Measurements from ENCODE around the gene TSNAX.

TSNAX gene

DNA sequence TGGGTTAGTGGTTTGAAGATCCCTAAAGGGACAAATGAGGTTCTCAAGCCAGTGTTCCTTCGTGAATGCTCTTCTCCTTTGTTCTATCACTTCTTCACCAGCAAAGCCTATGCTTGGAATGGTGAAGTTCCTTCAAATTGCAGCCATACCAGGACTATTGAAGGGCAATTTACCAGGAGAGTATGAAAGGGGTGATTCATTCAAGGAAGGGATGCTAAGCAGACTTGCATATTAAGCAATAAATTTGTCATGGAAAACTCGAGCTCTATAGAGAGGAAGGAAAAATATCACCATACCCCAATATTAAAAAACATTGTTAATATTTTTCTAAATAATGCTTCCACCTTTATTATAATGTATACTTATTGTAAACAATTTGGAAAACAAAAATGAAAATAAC lies 9.3 kb upstream of the TSNAX start:
- Histone ChIP-seq H3K79me2 (ENCODE audit: control insufficient read depth, insufficient read depth, low read length, unreplicated experiment) (no peaks in the 10 kb centered on the region), H3K27me3 (ENCODE audit: insufficient read depth, low read length) (no peaks in the 10 kb centered on the region), H2AFZ (ENCODE audit: low read length, unreplicated experiment) (no peak overlapping the region), H3K4me1 (ENCODE audit: control insufficient read depth, insufficient read depth, low read length, unreplicated experiment) (no peaks in the 10 kb centered on the region), H3K36me3 (ENCODE audit: insufficient read depth, low read length) (peaks cover 5% of the 10 kb centered on the region; the same call in 1 of the 2 replicates), H3K4me3 (ENCODE audit: low read depth, low read length) (no peak overlapping the region), H3K27ac (ENCODE audit: low read depth, low read length) (no peak overlapping the region)

DNA sequence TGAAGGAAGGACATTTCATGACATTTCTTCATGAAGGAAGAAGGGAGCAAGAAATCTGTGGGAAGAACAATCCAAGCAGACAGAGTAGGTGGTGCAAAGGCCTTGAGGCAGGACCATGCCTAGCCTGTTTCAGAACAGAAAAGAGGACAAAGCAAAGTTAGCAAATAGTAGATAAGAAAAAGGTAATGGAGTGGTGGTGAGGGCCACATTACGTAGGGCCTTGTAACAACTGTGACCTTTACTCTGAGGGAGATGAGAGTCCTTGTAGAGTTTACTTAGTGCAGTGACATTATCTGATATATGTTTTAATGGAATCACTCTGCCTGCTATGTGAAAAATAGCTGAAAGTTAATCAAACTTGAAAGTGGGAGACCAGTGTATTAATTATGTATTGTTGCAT lies 6.4 kb upstream of the TSNAX start:
- Histone ChIP-seq H3K4me3 (ENCODE audit: low read depth, low read length) (no peak overlapping the region), H2AFZ (ENCODE audit: low read length, unreplicated experiment) (no peak overlapping the region), H3K27me3 (ENCODE audit: insufficient read depth, low read length) (no peaks in the 10 kb centered on the region), H3K4me1 (ENCODE audit: control insufficient read depth, insufficient read depth, low read length, unreplicated experiment) (no peaks in the 10 kb centered on the region), H3K79me2 (ENCODE audit: control insufficient read depth, insufficient read depth, low read length, unreplicated experiment) (no peaks in the 10 kb centered on the region), H3K36me3 (ENCODE audit: insufficient read depth, low read length) (peaks cover 5% of the 10 kb centered on the region; the same call in 1 of the 2 replicates), H3K27ac (ENCODE audit: low read depth, low read length) (no peak overlapping the region)

DNA sequence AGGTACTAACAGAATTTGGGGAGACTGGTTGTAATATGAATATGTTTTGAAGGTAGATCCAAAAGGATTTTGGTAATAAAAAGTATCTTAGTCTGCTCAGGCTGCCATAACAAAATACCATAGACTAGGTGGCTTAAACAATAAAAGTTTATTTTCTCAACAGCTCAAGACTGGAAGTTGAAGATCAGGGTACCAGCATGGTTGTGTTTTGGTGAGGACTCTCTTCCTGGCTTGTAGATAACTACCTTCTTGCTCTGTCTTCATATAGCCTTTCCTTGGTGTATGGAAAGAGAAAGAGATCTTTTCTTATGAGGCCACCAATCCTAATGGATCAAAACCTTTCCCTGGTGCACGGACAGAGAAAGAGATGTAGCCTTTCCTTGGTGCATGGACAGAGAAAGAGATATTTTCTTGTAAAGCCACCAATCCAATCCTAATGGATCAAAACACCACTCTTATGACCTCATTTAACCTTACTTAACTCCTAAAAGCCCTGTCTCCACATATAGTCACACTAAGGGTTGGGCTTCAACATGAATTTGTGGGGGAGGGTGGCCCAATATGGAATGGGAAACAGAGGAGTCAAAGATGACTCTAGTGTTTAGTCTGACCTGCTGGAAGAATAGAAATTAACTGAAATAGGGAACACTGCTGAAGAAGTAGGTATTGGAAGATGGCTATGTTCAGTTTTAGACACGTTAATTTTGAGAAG lies 5.4 kb upstream of the TSNAX start:
- H3K4me3 ChIP-seq (ENCODE audit: low read depth, low read length): no peak overlapping the region

DNA sequence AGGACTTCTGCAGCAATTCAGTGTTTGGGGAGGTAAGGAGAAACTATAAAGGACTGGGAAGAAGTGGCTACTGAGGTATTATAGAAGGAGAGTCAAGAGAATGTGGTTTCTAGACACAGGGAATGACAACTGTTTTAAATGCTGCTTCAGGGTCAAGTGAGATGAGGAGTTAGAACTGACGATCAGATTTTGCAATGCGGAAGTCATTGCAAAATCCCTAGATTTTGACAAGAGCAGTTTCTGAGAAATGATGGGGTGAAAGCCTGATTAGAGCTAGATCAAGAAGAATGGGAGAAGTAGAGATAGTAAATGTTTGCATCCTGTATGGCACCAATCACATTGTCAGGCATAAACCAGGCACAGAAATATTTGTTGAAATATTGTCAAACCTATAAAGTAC lies 4.7 kb upstream of the TSNAX start:
- Histone ChIP-seq H3K27ac (ENCODE audit: low read depth, low read length) (no peak overlapping the region), H2AFZ (ENCODE audit: low read length, unreplicated experiment) (no peak overlapping the region), H3K36me3 (ENCODE audit: insufficient read depth, low read length) (peaks cover 5% of the 10 kb centered on the region; the same call in 1 of the 2 replicates), H3K4me3 (ENCODE audit: low read depth, low read length) (no peak overlapping the region), H3K4me1 (ENCODE audit: control insufficient read depth, insufficient read depth, low read length, unreplicated experiment) (peaks cover 8% of the 10 kb centered on the region), H3K79me2 (ENCODE audit: control insufficient read depth, insufficient read depth, low read length, unreplicated experiment) (peaks cover 3% of the 10 kb centered on the region), H3K27me3 (ENCODE audit: insufficient read depth, low read length) (no peaks in the 10 kb centered on the region)

More for the DNA sequence above, 5.4 kb upstream of the TSNAX start:
- peaks cover 8% of the 10 kb centered on the region for H3K4me1 ChIP-seq (ENCODE audit: control insufficient read depth, insufficient read depth, low read length, unreplicated experiment)
- H2AFZ ChIP-seq (ENCODE audit: low read length, unreplicated experiment): no peak overlapping the region
- no peaks in the 10 kb centered on the region for H3K27me3 ChIP-seq (ENCODE audit: insufficient read depth, low read length)
- H3K27ac ChIP-seq (ENCODE audit: low read depth, low read length): no peak overlapping the region
- peaks cover 5% of the 10 kb centered on the region; the same call in 1 of the 2 replicates for H3K36me3 ChIP-seq (ENCODE audit: insufficient read depth, low read length)
- no peaks in the 10 kb centered on the region for H3K79me2 ChIP-seq (ENCODE audit: control insufficient read depth, insufficient read depth, low read length, unreplicated experiment)

DNA sequence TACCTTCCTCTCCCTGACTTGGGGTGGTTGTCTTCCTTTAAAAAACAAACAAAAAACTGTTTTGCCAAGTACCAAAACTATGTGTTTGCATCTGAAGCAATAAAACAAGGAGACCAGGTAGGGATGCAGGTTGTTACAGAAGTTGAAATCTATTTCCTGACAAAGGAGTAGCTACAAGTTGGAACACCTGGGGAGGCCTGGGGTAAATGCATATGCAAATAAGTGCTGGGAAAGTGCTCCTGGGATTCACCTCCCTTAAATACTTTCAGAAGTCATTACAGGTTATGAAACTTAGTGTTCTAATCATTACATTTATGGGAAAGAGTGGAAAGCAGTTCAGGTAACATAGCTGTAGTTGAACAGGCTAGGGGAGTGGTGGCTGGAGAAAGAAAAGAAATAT lies 1.9 kb upstream of the TSNAX start:
- H3K79me2 ChIP-seq (ENCODE audit: control insufficient read depth, insufficient read depth, low read length, unreplicated experiment): peaks cover 29% of the 10 kb centered on the region
- H3K4me1 ChIP-seq (ENCODE audit: control insufficient read depth, insufficient read depth, low read length, unreplicated experiment): peaks cover 18% of the 10 kb centered on the region
- no peak overlapping the region; the same call in 1 of the 2 replicates for H3K4me3 ChIP-seq (ENCODE audit: low read depth, low read length)
- no peak overlapping the region for H2AFZ ChIP-seq (ENCODE audit: low read length, unreplicated experiment)
- H3K36me3 ChIP-seq (ENCODE audit: insufficient read depth, low read length): peaks cover 5% of the 10 kb centered on the region; the same call in 1 of the 2 replicates
- no peak overlapping the region for H3K27ac ChIP-seq (ENCODE audit: low read depth, low read length)
- H3K27me3 ChIP-seq (ENCODE audit: insufficient read depth, low read length): no peaks in the 10 kb centered on the region

DNA sequence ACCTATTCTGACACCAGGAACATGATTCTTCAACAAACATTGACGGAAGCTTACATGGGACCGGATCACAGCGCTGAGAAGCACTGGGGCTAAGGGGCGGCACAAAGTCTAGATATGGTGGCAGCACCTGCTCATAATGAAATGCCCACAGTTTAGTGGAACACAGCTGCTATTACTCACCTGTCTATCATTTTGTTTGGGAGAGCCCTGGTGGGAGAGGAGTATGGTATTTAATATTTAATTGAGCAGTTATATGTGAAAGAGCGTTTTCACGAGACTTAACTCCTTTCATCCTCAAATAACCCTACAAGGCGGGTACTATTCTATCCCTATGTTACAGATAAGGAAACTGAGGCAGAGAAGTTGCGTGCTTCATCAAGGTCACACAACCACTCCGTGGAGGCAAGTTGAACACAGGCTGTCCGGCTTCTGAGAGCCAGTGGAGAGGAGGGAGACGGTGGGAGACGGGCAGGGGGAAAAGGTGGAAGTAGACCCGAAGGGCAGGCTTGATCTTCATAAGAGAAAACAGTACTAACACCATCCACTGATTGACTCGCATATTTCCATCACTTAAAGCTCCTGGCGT lies 790 bp upstream of the TSNAX start:
- peaks cover 3% of the 10 kb centered on the region; the same call in 1 of the 2 replicates for H3K36me3 ChIP-seq (ENCODE audit: insufficient read depth, low read length)
- H3K79me2 ChIP-seq (ENCODE audit: control insufficient read depth, insufficient read depth, low read length, unreplicated experiment): peaks cover 33% of the 10 kb centered on the region
- peaks cover 18% of the 10 kb centered on the region for H3K4me1 ChIP-seq (ENCODE audit: control insufficient read depth, insufficient read depth, low read length, unreplicated experiment)
- peak overlapping the region; percentile 91; the same call in 1 of the 2 replicates for H3K27ac ChIP-seq (ENCODE audit: low read depth, low read length)
- H3K27me3 ChIP-seq (ENCODE audit: insufficient read depth, low read length): no peaks in the 10 kb centered on the region
- peak overlapping the region; percentile 95 for H3K4me3 ChIP-seq (ENCODE audit: low read depth, low read length)
- peak overlapping the region; percentile 90 for H2AFZ ChIP-seq (ENCODE audit: low read length, unreplicated experiment)

DNA sequence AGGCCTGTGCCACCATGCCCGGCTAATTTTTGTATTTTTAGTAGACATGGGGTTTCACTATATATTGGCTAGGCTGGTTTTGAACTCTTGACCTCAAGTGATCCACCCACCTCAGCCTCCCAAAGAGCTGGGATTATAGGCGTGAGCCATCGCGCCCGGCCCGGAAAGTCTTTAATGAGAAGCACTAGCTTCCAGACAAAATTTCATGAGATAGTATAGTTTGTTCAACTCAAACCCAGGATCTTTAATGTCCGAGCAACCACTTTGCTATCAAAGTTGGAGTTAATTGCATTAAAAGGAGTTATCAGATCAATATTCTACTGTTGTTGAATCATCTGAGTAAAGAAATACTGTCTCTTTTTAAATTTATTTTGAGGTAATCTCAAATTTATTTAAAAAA lies 4.8 kb downstream of the TSNAX start:
- Histone ChIP-seq H3K4me3 (ENCODE audit: low read depth, low read length) (no peak overlapping the region), H2AFZ (ENCODE audit: low read length, unreplicated experiment) (no peak overlapping the region), H3K4me1 (ENCODE audit: control insufficient read depth, insufficient read depth, low read length, unreplicated experiment) (peaks cover 10% of the 10 kb centered on the region), H3K79me2 (ENCODE audit: control insufficient read depth, insufficient read depth, low read length, unreplicated experiment) (peaks cover 56% of the 10 kb centered on the region), H3K36me3 (ENCODE audit: insufficient read depth, low read length) (peaks cover 29% of the 10 kb centered on the region), H3K27me3 (ENCODE audit: insufficient read depth, low read length) (no peaks in the 10 kb centered on the region), H3K27ac (ENCODE audit: low read depth, low read length) (no peak overlapping the region)

DNA sequence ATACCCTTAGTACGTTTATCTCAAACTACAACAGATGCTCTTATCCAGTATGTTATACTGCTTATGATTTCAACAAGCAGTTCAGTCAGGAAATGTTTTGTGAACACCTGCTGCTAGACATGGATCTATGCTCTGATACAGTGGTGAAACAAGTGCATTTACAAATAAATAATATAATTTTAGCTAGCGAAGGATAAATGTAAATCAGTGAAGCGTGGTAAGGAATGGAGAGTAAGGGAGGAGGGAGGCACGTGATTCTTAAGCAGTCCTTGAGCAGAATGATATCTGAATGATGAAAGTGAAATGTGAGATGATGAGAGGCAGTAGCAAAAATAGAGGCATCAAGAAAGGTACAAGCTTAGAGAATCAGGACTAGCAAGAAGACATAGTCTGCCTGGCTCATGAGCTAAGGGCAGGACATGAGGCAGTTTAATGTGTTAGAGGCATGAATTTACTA lies 6.3 kb downstream of the TSNAX start:
- no peaks in the 10 kb centered on the region for H3K27me3 ChIP-seq (ENCODE audit: insufficient read depth, low read length)
- H3K36me3 ChIP-seq (ENCODE audit: insufficient read depth, low read length): peaks cover 44% of the 10 kb centered on the region
- H3K27ac ChIP-seq (ENCODE audit: low read depth, low read length): no peak overlapping the region
- H3K79me2 ChIP-seq (ENCODE audit: control insufficient read depth, insufficient read depth, low read length, unreplicated experiment): peaks cover 46% of the 10 kb centered on the region
- H3K4me3 ChIP-seq (ENCODE audit: low read depth, low read length): no peak overlapping the region
- no peak overlapping the region for H2AFZ ChIP-seq (ENCODE audit: low read length, unreplicated experiment)
- H3K4me1 ChIP-seq (ENCODE audit: control insufficient read depth, insufficient read depth, low read length, unreplicated experiment): peaks cover 6% of the 10 kb centered on the region

DNA sequence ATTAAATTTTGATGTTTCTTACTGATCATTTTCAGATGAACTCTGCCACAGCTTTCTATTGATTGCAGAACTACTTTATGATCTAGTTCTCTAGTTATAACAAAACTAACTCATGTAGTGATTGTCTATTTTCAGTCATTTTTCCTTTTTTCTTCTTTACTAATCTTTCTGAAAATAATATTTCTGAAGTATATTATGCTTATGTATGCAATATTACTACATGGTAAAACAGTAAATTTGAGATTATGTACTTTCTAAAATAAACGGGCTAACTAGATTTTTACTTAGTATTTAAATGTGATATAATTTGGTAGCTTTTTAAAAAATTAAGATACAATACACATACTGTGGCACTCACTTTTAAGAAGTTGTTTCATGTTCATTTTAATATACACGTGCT lies 7.6 kb downstream of the TSNAX start:
- H3K4me3 ChIP-seq (ENCODE audit: low read depth, low read length): no peak overlapping the region
- H3K36me3 ChIP-seq (ENCODE audit: insufficient read depth, low read length): peaks cover 54% of the 10 kb centered on the region
- no peaks in the 10 kb centered on the region for H3K4me1 ChIP-seq (ENCODE audit: control insufficient read depth, insufficient read depth, low read length, unreplicated experiment)
- H3K79me2 ChIP-seq (ENCODE audit: control insufficient read depth, insufficient read depth, low read length, unreplicated experiment): peaks cover 33% of the 10 kb centered on the region
- H2AFZ ChIP-seq (ENCODE audit: low read length, unreplicated experiment): no peak overlapping the region
- H3K27ac ChIP-seq (ENCODE audit: low read depth, low read length): no peak overlapping the region
- H3K27me3 ChIP-seq (ENCODE audit: insufficient read depth, low read length): no peaks in the 10 kb centered on the region

DNA sequence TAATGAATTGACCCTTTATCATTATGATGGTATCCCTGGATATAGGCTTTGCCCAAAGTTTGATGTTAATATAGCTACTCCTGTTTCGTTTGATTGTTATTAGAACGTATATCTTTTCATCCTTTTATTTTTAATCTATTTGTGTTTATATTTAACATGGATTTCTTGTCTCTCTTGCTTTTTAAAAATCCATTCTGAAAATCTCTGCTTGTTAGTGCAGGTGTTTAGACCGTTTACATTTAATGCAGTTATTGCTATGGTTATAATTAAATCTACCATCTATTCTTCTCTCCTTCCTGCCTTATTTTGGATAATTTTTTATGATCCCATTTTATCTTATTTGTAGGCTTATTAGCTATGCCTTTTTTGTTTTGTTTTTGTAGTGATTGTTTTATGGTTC lies 12.4 kb downstream of the TSNAX start:
- no peaks in the 10 kb centered on the region for H3K4me1 ChIP-seq (ENCODE audit: control insufficient read depth, insufficient read depth, low read length, unreplicated experiment)
- peaks cover 62% of the 10 kb centered on the region for H3K36me3 ChIP-seq (ENCODE audit: insufficient read depth, low read length)
- H3K27ac ChIP-seq (ENCODE audit: low read depth, low read length): no peak overlapping the region
- H2AFZ ChIP-seq (ENCODE audit: low read length, unreplicated experiment): no peak overlapping the region
- H3K27me3 ChIP-seq (ENCODE audit: insufficient read depth, low read length): no peaks in the 10 kb centered on the region
- H3K79me2 ChIP-seq (ENCODE audit: control insufficient read depth, insufficient read depth, low read length, unreplicated experiment): peaks cover 5% of the 10 kb centered on the region
- no peak overlapping the region for H3K4me3 ChIP-seq (ENCODE audit: low read depth, low read length)

DNA sequence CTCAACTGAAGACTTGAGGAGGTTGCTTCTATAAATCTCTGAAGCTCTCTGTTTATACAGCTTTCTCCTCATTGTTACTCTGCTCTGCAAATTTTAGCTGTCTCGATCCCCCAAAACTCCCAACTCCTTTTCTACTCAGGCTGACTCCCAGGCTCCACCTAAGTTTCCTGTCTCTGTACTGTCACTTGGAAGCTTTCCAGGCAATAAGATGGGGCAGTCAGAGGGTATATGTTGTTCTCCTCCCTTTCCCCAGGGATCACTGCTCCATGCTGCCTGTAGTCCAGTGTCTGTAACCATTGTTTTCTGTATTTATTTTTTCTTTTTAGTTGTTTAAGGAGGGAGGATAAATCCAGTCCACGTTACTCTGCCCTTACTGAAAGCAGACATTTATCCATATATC lies 13.4 kb downstream of the TSNAX start:
- peaks cover 54% of the 10 kb centered on the region for H3K36me3 ChIP-seq (ENCODE audit: insufficient read depth, low read length)
- H3K27me3 ChIP-seq (ENCODE audit: insufficient read depth, low read length): no peaks in the 10 kb centered on the region
- H2AFZ ChIP-seq (ENCODE audit: low read length, unreplicated experiment): no peak overlapping the region
- H3K27ac ChIP-seq (ENCODE audit: low read depth, low read length): no peak overlapping the region
- H3K4me3 ChIP-seq (ENCODE audit: low read depth, low read length): no peak overlapping the region
- H3K79me2 ChIP-seq (ENCODE audit: control insufficient read depth, insufficient read depth, low read length, unreplicated experiment): peaks cover 3% of the 10 kb centered on the region
- H3K4me1 ChIP-seq (ENCODE audit: control insufficient read depth, insufficient read depth, low read length, unreplicated experiment): no peaks in the 10 kb centered on the region

Measured in ACC112 (cell line).